Upper lobe of left lung (tissue), 6 donors: ENCODE data around the gene SLC7A6. TPM values are rescaled to one million over a fixed set of nuclear protein-coding genes. Genes with fewer than 3 reads are reported as not detected.

Source experiments
- ATAC-seq, 2 donors: fragments of 200-7000 bp; cut with Tn5 transposase; one replicate each; pipeline ENCODE4 v1.9.1; 2022; ENCODE audit warnings: mild to moderate bottlenecking in 2 of 2, moderate library complexity in 2 of 2; ENCODE audit not compliant: low FRiP score in 2 of 2
- DNase-seq, 2 donors: peaks; one replicate each; pipeline ENCODE4 v3.0.0-alpha.2; 2019 to 2020
- H3K27ac ChIP-seq, 4 donors: fragments of 200-600 bp; sonication (generic); one replicate each; pipeline ENCODE4 v1.5.1; 2016 to 2019
- H3K27me3 ChIP-seq, 4 donors: fragments of 200-600 bp; sonication (generic); one replicate each; pipeline ENCODE4 v1.5.1; 2017 to 2019
- H3K36me3 ChIP-seq, 4 donors: fragments of 200-600 bp; sonication (generic); one replicate each; pipeline ENCODE4 v1.5.1; 2016 to 2019
- H3K4me1 ChIP-seq, 4 donors: fragments of 200-600 bp; sonication (generic); one replicate each; pipeline ENCODE4 v1.5.1; 2018 to 2019
- H3K4me3 ChIP-seq, 4 donors: fragments of 200-600 bp; sonication (generic); one replicate each; pipeline ENCODE4 v1.5.1; 2017 to 2019; ENCODE audit warnings: mild to moderate bottlenecking in 2 of 4, moderate library complexity in 1 of 4
- H3K9me3 ChIP-seq, 4 donors: fragments of 200-600 bp; sonication (generic); one replicate each; pipeline ENCODE4 v1.5.1; 2018 to 2019
- EP300 ChIP-seq, 4 donors: sonication (generic); formaldehyde crosslinking; IDR thresholded peaks; one replicate each; pipeline ENCODE4 v1.5.1; 2017; ENCODE audit warnings: antibody characterized with exemption in 4 of 4, control low read depth in 2 of 4
- POLR2A ChIP-seq, 4 donors: fragments of 450-650 bp; IDR thresholded peaks; one replicate each; pipeline ENCODE4 v1.5.1; 2016 to 2017; ENCODE audit warnings: antibody characterized with exemption in 4 of 4, mild to moderate bottlenecking in 2 of 4
- POLR2AphosphoS5 ChIP-seq, 2 donors: sonication (generic); formaldehyde crosslinking; IDR thresholded peaks; one replicate each; pipeline ENCODE4 v1.5.1; 2017; ENCODE audit warnings: antibody characterized with exemption in 2 of 2
- WGBS, 2 donors: methylation state at CpG; one replicate each; pipeline ENCODE4 v1.1.5; 2017 to 2018; 5-methylcytosine and 5-hydroxymethylcytosine counted together
- total RNA-seq, 6 donors: library from RNA; depleted of rRNA in 4 of 6; stranded (reverse); fragments of >200 nt in 4 of 6; gene quantifications; one replicate each; pipeline versions ENCODE4 v1.1.0 to v1.2.1, GENCODE V29; 2016 to 2021
- TF ChIP-seq, protein P1 (sequence below), 6 experiments: fragments of 450-650 bp in 4 of 6; fragments of 200-600 bp in 2 of 6; sonication (generic) in 2 of 6; IDR thresholded peaks; one replicate each; pipeline ENCODE4 v1.5.1; 2016 to 2019; ENCODE audit warnings: antibody characterized with exemption in 6 of 6
- donor health status: DM: no; HTN: no; CAD: no; lungs with moderate emphysema.
- donor health status: DM: no; HTN: yes; CAD: no; lungs with severe emphysema.

SLC7A6 gene
- total RNA-seq, 6 donors from 2014 or later = 44.9 to 109 (median 49.5) TPM

DNA sequence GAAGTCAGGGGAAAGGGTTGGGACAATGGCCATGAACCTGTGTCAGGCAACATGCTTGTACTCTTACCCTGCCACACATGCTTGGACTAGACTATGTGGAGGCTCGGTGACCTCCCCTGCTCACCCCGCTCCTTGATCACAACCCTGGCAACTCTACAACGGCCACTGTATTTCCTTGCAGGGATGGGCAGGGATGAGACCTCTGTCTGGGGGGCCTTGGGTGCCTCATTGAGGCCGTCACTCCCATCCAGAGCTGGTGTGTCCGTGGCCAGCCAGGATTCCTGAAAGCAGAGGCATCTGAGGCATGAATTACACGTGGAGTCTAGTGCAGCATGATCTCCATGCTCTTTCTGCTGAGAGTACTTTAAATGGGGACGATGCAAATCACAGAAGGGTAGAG lies 18.2 kb upstream of the SLC7A6 start:
- H3K9me3 ChIP-seq = no peaks in the 10 kb centered on the region
- no peak for ATAC-seq
- peak overlapping the region in 3 of 4 donors; percentile 55 to 88 (median 81) for H3K27ac ChIP-seq
- no peak for DNase-seq
- H3K4me3 ChIP-seq = peak overlapping the region in 3 of 4 donors; percentile 87 to 92 (median 91)
- WGBS, 2 donors = 80 to 86% methylated on average over 4 to 7 of the region's 7 CpGs
- TF ChIP-seq, protein P1, sequence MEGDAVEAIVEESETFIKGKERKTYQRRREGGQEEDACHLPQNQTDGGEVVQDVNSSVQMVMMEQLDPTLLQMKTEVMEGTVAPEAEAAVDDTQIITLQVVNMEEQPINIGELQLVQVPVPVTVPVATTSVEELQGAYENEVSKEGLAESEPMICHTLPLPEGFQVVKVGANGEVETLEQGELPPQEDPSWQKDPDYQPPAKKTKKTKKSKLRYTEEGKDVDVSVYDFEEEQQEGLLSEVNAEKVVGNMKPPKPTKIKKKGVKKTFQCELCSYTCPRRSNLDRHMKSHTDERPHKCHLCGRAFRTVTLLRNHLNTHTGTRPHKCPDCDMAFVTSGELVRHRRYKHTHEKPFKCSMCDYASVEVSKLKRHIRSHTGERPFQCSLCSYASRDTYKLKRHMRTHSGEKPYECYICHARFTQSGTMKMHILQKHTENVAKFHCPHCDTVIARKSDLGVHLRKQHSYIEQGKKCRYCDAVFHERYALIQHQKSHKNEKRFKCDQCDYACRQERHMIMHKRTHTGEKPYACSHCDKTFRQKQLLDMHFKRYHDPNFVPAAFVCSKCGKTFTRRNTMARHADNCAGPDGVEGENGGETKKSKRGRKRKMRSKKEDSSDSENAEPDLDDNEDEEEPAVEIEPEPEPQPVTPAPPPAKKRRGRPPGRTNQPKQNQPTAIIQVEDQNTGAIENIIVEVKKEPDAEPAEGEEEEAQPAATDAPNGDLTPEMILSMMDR (IDR thresholded peaks at IDR 0.05) = no peak
- TF ChIP-seq POLR2A (IDR thresholded peaks at IDR 0.05) = no peak
- TF ChIP-seq POLR2AphosphoS5 (IDR thresholded peaks at IDR 0.05) = no peak
- no peak for TF ChIP-seq EP300 (IDR thresholded peaks at IDR 0.05)
- peaks cover 15 to 37% (median 24%) of the 10 kb centered on the region in 4 donors for H3K4me1 ChIP-seq
- peaks cover 0 to 23% (median 9%) of the 10 kb centered on the region in 4 donors for H3K36me3 ChIP-seq
- H3K27me3 ChIP-seq = no peaks in the 10 kb centered on the region

DNA sequence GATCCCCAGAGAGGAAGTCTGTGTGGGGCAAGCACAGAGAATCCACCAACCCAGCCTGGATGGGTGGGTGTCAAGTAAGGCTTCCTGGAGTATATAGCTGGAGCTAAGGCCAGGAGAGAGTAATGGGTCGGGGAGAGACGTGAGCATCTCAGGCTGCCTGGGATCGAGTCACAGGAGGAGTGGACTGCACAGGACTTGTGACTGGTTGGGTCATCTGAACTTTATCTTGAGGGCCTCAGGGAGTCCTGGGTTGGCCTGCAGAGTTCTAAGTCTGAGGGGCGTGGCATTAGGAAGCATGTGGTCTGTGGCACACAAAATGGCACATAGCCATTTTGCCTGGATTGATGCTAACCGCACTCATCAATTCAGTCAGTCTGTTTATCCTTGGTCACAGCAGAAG lies 17.7 kb upstream of the SLC7A6 start:
- Histone ChIP-seq H3K9me3 (no peaks in the 10 kb centered on the region), H3K4me3 (peak overlapping the region in 3 of 4 donors; percentile 87 to 92 (median 91)), H3K36me3 (peaks cover 0 to 26% (median 9%) of the 10 kb centered on the region in 4 donors), H3K27ac (peak overlapping the region in 2 of 4 donors; percentile 55 to 88), H3K27me3 (no peaks in the 10 kb centered on the region), H3K4me1 (peaks cover 15 to 37% (median 24%) of the 10 kb centered on the region in 4 donors)
- no peak for DNase-seq
- no peak for TF ChIP-seq POLR2AphosphoS5 (IDR thresholded peaks at IDR 0.05)
- TF ChIP-seq POLR2A (IDR thresholded peaks at IDR 0.05) = peak in 1 of 4 donors; percentile 52
- ATAC-seq = peak; percentile 1 to 3
- WGBS, 2 donors = 84 to 92% methylated on average over 4 to 5 of the region's 5 CpGs

DNA sequence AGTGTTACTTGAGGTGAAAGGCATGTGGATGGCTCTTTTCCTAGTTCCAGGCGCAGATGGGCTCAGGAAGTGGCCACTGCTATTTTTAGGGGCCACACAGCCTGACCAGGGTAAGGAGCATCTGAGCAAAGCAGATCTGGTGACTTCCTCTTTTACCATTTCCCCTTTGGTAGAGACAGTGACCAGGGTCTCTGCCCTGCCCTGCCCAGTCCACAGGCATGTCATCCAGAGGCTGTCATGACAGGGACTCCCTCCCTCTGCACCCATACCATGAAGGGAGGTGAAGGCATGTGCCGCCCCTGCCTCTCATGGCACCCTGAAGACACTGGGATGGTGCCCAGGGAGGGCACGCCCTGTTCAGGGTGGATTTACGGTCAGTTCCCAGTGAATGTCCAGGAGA lies 16.9 kb upstream of the SLC7A6 start:
- Histone ChIP-seq H3K9me3 (no peaks in the 10 kb centered on the region), H3K27ac (peak overlapping the region in 2 of 4 donors; percentile 44 to 88), H3K36me3 (peaks cover 0 to 31% (median 13%) of the 10 kb centered on the region in 4 donors), H3K27me3 (no peaks in the 10 kb centered on the region), H3K4me1 (peaks cover 15 to 37% (median 24%) of the 10 kb centered on the region in 4 donors), H3K4me3 (peak overlapping the region in 2 of 4 donors; percentile 2 to 11)
- DNase-seq = no peak
- TF ChIP-seq POLR2AphosphoS5 (IDR thresholded peaks at IDR 0.05) (peak in 1 of 2 donors; percentile 28), POLR2A (IDR thresholded peaks at IDR 0.05) (peak in 1 of 4 donors; percentile 31), EP300 (IDR thresholded peaks at IDR 0.05) (no peak)
- TF ChIP-seq, protein P1 (IDR thresholded peaks at IDR 0.05) = no peak
- ATAC-seq = peak; percentile 27 to 55
- 77 to 91% methylated on average over 3 to 4 of the region's 4 CpGs for WGBS, 2 donors

DNA sequence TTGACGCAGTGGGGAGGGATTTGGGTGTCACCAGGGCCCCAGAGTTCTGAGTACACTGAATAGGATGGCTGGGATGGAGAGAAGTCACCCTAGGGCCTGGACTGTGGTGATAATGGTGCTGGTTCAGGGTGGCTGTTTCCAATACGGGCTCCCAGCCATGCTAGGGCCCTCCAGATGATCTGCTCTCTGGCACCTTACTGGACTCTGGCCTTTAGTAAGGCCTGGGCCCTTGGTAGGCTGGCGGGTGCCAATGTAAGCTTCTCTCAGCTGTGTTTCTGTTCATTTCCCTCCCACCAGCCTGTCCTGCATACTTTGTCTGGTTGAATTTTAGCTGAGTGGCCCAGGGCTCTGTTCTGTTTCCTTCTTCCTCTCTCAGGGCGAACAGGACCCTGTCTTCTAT lies 16.4 kb upstream of the SLC7A6 start:
- H3K4me3 ChIP-seq = peak overlapping the region in 2 of 4 donors; percentile 2 to 11
- no peaks in the 10 kb centered on the region for H3K9me3 ChIP-seq
- peaks cover 15 to 37% (median 24%) of the 10 kb centered on the region in 4 donors for H3K4me1 ChIP-seq
- no peak for TF ChIP-seq POLR2A (IDR thresholded peaks at IDR 0.05)
- TF ChIP-seq POLR2AphosphoS5 (IDR thresholded peaks at IDR 0.05) = no peak
- TF ChIP-seq, protein P1 (IDR thresholded peaks at IDR 0.05) = no peak
- TF ChIP-seq EP300 (IDR thresholded peaks at IDR 0.05) = no peak
- H3K36me3 ChIP-seq = peaks cover 1 to 37% (median 15%) of the 10 kb centered on the region in 4 donors
- ATAC-seq = no peak
- no peak for DNase-seq
- 87 to 93% methylated on average over 4 of the region's 4 CpGs for WGBS, 2 donors
- H3K27ac ChIP-seq = peak overlapping the region in 2 of 4 donors; percentile 44 to 88
- H3K27me3 ChIP-seq = no peaks in the 10 kb centered on the region

DNA sequence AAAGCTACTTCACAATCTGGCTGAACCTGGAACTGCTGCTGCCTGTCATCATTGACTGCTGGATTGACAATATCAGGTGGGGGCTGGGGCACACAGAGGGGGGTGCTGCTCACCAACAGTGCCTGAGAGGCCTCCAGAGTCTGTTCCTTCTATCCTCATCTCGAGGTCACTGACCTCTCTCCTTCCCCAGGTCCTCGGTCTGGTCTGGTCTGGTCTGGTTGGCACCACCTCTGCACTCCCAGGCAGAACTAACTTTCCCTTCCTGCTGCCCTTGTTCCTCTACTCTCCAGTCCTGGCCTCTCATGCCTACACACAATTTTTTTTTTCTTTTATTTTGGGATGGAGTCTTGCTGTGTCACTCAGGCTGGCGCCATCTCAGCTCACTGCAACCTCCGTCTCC lies 15.0 kb upstream of the SLC7A6 start:
- peaks cover 3 to 51% (median 20%) of the 10 kb centered on the region in 4 donors for H3K36me3 ChIP-seq

More for the DNA sequence above, 15.0 kb upstream of the SLC7A6 start:
- 85 to 93% methylated on average over 4 of the region's 4 CpGs for WGBS, 2 donors
- H3K4me1 ChIP-seq = peaks cover 12 to 33% (median 21%) of the 10 kb centered on the region in 4 donors
- DNase-seq (no peak), ATAC-seq (no peak)
- H3K27me3 ChIP-seq = no peaks in the 10 kb centered on the region
- no peak overlapping the region for H3K4me3 ChIP-seq
- no peaks in the 10 kb centered on the region for H3K9me3 ChIP-seq
- no peak for TF ChIP-seq EP300 (IDR thresholded peaks at IDR 0.05)
- no peak for TF ChIP-seq POLR2A (IDR thresholded peaks at IDR 0.05)
- no peak for TF ChIP-seq POLR2AphosphoS5 (IDR thresholded peaks at IDR 0.05)
- TF ChIP-seq, protein P1 (IDR thresholded peaks at IDR 0.05) = no peak
- peak overlapping the region in 1 of 4 donors; percentile 21 for H3K27ac ChIP-seq
